HG02588 (cell line): ENCODE measurements around the gene CACNA2D4.

Experiments used
- ATAC-seq: cut with Tn5 transposase; IDR thresholded peaks from one replicate; pipeline ENCODE4 v1.9.1; 2021; ENCODE audit warnings: mild to moderate bottlenecking, moderate library complexity; ENCODE audit not compliant: unreplicated experiment

The CACNA2D4 gene

GRCh38 chr12:1920436-1920835 is 2.0 kb upstream of the CACNA2D4 start:
- no peak for ATAC-seq

- no peak for ATAC-seq
Observed at GRCh38 chr12:1919763-1920162, 1.3 kb upstream of the CACNA2D4 start.

- no peak for ATAC-seq
Observed at GRCh38 chr12:1919284-1919683, 832 bp upstream of the CACNA2D4 start.

GRCh38 chr12:1918884-1919236 is 408 bp upstream of the CACNA2D4 start:
- no peak for ATAC-seq

- ATAC-seq: no peak
Observed at GRCh38 chr12:1917172-1918070, 1.0 kb downstream of the CACNA2D4 start.

GRCh38 chr12:1916371-1917171 is 1.9 kb downstream of the CACNA2D4 start:
- no peak for ATAC-seq

GRCh38 chr12:1915082-1915968 is 3.1 kb downstream of the CACNA2D4 start:
- ATAC-seq: no peak

- ATAC-seq: no peak
Observed at GRCh38 chr12:1914114-1914911, 4.1 kb downstream of the CACNA2D4 start.

GRCh38 chr12:1913377-1914113 is 4.9 kb downstream of the CACNA2D4 start:
- no peak for ATAC-seq

GRCh38 chr12:1912580-1913376 is 5.7 kb downstream of the CACNA2D4 start:
- no peak for ATAC-seq

GRCh38 chr12:1911598-1912575 is 6.6 kb downstream of the CACNA2D4 start:
- ATAC-seq: no peak

GRCh38 chr12:1910468-1910867 is 8.0 kb downstream of the CACNA2D4 start:
- ATAC-seq: no peak

- no peak for ATAC-seq
Observed at GRCh38 chr12:1908758-1909157, 9.7 kb downstream of the CACNA2D4 start.

GRCh38 chr12:1907652-1908611 is 10.5 kb downstream of the CACNA2D4 start:
- ATAC-seq: no peak

- no peak for ATAC-seq
Observed at GRCh38 chr12:1906579-1906978, 11.9 kb downstream of the CACNA2D4 start.

GRCh38 chr12:1904875-1905274 is 13.6 kb downstream of the CACNA2D4 start:
- ATAC-seq: no peak
